HG03060 (cell line): Measurements from ENCODE around the gene MYOD1.

Experiments
- ATAC-seq: cut with Tn5 transposase; IDR thresholded peaks from one replicate; pipeline ENCODE4 v1.9.1; 2021; ENCODE audit warnings: low read depth, moderate number of reproducible peaks; ENCODE audit not compliant: unreplicated experiment

Gene MYOD1

DNA sequence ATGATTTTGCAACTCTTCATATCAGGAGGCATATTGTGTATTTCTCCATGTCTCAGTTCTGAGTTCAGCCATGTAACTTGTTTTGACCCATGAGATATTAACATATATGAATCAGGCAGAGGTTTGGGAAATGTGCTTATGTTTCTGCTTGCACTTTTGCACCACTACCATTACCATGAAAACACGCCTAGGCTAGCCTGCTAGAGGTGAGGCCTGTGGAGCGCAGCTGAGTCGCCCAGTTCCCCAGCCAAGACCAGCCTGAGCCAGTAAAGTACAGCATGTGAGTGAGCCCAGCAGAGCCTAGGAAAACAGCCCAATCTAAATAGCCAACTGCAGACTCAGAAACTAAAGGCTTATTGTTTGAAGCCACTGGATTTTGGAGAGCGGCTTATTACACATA is 18.4 kb upstream of the MYOD1 start:
- no peak for ATAC-seq

DNA sequence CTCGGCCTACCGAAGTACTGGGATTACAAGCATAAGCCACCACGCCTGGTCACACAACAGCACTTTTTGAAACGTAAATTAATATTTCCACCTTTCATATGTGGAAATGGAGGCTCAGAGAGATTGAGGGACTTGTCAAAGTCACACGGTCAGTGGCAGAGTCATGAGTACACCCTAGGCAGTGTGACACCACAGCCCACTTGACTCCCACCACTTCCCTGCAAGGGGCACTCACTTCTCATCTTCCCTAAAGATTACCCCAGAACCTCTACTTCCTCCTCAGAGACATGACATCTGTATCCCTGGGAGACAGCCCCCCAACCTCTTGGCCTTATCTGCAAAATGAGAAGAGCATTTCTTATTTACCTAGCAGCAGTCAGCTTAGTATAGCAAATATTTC is 16.5 kb upstream of the MYOD1 start:
- no peak for ATAC-seq

DNA sequence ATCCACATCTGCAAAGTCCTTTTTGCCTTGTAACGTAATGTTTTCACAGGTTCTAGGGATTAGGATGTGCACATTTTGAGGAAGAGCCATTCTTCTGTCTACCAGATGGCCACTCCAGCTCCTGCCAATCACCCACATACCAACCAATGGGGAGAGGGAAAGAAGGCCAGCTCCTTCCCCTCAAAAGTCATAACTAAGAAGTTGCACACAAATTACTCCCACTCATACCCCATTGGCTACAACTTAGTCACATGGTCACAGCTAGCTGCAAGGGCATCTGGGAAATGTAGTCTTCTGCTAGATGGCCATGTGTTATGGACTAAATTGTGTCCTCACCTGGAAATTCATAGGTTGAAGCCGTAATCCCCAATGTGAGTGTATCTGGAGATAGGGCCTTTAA is 15.4 kb upstream of the MYOD1 start:
- no peak for ATAC-seq

DNA sequence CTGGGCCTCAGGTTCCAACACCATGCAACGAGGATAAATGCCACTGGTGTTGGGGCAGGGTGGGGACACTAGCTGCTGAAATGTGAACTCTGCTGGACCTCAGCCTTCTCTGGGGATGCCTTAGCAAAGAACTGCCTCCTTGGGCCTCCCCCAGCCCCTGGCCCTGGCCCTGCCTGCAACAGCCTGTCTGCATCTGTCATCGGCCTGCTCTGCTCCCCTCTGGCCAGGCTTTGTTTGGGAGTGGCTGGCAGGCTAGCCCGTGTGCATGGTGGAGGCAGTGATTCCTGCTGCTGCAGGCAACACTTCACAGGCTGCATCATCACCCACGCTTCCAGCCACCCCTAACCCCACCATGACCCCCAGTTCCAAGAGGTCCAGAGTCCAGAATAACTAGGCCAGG is 11.5 kb upstream of the MYOD1 start:
- no peak for ATAC-seq

DNA sequence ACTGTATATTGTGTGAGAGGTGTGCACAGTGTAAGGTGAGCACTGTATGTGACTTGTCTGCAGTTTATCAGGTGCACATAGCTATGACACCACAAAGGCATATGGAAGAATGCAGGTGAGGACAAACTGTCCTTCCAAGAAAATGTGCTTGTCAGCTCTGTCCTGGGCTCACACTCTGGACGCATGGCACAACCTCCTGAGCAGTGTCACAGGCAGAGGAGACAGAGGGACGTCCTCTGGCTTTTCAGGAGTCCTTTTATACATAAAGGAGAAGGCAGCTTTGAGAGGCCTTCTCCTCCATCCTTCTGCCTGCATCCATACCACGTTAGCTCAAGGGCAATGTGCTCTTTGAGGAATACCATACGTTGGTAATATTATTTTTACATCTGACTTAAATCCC is 7.5 kb upstream of the MYOD1 start:
- ATAC-seq: no peak

DNA sequence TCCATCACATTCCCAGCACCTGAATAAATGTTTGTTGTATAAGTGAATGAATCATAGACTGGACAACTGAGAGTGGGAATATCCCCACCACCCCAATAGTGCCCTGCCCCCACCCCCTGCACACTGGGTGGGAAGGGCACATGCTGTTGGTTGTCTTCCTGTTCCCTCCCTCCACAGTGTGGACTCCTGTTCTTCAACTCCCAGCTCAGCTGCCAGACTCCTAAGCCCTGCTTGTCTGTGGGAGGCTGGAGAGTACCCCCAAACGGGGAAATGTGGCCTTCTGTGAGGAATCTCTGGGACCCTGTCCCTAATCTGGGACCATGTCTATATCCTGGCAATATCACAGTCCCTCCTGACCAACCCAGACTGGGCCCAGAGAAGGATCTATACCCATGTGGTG is 5.5 kb upstream of the MYOD1 start:
- ATAC-seq: no peak

DNA sequence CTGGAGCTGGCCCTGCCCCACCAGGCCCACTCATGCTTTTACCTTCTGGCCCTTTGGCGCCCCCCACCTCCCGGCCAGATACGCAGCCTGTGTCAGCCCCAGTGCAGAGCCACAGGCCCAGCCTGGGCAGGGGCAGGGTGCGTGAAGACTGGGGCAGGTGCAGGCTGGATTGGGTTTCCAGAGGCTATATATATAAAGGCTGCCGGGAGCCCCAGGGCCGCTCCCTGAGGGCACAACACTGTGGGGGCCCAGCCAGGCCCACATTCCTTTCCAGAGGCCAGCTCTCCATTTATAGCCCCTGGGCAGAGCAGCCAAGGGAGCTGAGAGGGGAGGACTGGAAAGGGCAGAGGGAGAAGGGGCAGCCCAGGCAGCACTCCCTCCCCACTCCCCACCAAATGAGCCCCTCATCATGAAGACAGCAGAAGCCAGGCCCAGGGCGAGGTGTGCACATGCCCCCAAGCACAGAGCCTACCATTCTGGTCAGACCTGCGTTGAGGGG is 5.0 kb upstream of the MYOD1 start:
- ATAC-seq: no peak

DNA sequence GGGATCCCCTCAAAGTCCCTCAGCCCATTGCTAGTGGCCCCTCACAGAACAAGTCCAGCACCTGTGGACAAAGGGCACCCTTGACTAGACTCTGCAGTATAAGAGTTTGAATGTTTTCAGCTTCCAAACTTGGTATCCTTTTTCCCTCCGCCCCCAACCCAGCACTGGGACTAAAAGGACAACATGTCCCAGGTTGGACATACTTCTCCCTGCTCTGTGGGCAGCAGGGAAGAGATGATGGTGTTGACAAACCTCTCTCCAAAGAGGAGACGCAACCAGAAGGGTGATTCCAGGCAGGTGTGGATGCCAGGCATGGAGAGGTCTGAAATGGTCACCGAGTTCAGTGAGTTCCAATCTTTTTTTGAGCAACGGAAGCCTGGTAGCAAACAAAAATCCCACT is 4.5 kb upstream of the MYOD1 start:
- no peak for ATAC-seq

DNA sequence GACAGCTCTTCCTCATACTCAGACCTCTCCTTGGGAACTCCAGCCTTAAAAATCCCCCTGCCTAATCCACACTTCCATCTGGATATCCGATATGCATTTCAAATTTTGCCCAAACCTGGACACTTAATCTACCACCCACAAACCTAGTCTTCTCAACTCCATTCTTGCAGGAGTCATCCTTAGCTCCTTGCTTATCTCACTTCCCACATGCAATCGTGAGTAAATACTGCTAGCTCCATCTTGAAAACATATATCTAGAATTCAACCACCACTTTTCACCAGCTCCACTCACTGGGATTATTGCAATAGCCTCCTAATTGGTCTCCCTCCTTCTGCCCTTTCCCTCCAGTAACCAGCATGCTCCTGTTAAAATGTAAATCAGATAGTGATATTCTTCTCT is 2.6 kb upstream of the MYOD1 start:
- no peak for ATAC-seq

DNA sequence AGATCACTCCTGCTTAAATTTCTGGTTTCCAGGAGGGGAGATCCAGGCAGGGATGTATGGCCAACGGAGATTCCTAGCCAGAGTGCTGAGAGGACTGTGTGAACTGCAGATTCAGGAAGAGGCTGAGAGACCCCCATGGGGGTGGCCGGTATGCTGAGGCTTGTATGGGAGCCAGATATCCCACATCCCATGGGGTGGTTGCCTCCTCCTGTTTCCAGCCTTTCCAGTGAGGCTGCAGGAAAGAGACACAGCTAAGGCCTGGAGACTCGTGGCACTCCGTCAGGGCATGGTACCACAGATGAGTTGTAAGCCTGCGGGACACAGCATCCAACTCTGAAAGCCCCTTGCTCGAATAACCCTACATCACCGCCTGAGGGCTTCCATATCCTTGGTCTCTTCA is 1.4 kb upstream of the MYOD1 start:
- ATAC-seq: no peak

DNA sequence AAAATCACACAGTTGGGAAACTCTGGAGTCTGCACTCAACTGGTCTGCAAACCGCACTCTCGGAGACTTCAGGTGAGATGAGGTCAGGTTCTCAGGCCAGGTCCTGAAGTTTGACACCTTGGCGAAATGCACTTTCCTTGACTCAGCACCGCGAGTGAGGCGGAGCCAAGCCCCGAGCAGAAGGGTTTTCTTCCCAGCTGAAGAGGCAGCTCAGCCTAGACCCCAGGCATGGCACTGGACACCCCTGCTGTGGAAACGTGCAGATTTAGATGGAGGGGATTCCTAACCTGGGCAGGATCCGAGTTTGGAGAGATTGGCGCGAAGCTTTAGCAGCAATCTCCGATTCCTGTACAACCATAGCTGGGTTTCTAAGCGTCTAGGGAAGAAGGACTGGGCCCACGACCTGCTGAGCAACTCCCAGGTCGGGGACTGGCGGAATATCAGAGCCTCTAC is 835 bp upstream of the MYOD1 start:
- ATAC-seq: no peak

DNA sequence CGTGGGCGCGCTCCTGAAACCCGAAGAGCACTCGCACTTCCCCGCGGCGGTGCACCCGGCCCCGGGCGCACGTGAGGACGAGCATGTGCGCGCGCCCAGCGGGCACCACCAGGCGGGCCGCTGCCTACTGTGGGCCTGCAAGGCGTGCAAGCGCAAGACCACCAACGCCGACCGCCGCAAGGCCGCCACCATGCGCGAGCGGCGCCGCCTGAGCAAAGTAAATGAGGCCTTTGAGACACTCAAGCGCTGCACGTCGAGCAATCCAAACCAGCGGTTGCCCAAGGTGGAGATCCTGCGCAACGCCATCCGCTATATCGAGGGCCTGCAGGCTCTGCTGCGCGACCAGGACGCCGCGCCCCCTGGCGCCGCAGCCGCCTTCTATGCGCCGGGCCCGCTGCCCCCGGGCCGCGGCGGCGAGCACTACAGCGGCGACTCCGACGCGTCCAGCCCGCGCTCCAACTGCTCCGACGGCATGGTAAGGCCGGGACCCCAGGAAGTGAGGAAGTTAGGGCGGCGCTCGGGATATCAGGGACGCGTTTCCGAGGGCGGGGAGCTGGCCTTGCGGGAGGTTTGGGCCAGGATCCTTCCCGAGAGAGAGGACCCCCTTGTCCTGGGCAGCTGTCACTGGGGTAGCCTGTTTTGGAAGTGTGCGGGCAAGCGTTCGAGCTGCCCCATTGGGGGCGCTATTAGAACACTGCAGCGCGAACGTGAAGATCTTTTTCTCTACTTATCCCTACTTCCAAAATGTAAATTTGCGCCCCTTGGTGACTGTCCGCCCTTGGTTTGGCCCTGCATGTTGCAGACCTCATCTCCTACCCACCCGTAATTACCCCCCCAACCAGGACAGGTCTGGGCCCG is 796 bp downstream of the MYOD1 start:
- ATAC-seq: no peak

DNA sequence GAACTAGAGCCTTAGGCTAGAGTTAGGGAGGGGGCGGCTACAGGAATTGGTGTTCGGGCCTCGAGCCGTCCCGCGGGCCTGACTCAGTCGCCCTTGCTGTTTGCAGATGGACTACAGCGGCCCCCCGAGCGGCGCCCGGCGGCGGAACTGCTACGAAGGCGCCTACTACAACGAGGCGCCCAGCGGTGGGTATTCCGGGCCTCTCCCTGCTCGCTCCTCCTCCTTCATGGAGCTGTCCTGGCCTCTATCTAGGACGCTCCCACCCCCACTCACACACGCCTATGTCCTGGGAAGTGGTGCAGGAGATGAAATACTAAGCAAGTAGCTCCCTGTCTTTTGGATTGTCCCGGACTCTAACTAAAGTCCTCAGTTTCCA is 1.4 kb downstream of the MYOD1 start:
- ATAC-seq: no peak

DNA sequence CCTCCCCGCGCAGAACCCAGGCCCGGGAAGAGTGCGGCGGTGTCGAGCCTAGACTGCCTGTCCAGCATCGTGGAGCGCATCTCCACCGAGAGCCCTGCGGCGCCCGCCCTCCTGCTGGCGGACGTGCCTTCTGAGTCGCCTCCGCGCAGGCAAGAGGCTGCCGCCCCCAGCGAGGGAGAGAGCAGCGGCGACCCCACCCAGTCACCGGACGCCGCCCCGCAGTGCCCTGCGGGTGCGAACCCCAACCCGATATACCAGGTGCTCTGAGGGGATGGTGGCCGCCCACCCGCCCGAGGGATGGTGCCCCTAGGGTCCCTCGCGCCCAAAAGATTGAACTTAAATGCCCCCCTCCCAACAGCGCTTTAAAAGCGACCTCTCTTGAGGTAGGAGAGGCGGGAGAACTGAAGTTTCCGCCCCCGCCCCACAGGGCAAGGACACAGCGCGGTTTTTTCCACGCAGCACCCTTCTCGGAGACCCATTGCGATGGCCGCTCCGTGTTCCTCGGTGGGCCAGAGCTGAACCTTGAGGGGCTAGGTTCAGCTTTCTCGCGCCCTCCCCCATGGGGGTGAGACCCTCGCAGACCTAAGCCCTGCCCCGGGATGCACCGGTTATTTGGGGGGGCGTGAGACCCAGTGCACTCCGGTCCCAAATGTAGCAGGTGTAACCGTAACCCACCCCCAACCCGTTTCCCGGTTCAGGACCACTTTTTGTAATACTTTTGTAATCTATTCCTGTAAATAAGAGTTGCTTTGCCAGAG is 2.0 kb downstream of the MYOD1 start:
- no peak for ATAC-seq

DNA sequence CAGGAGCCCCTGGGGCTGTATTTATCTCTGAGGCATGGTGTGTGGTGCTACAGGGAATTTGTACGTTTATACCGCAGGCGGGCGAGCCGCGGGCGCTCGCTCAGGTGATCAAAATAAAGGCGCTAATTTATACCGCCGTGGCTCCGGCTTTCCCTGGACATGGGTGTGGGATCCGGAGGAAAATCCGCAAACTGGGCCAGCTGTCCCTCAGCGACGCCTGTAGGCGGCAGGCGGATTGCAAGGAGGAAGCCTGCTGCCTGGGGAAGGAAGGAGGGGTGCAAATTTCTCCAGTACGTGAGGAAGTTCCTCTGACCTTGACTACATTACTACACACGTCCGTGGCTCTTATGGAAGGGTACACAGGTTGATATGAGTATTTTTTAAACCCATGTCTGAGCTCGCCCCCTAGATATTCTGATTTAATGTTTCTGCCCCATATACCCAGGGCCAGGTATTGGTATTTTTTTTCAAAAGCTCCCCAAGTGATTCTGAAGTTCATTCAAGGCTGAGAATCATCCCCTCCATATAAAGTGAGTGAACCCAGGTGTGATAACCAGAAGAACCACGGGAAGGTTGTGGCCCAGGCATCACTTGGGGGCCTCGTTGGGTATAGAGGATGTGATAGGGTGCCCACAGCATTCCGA is 2.8 kb downstream of the MYOD1 start:
- ATAC-seq: no peak

DNA sequence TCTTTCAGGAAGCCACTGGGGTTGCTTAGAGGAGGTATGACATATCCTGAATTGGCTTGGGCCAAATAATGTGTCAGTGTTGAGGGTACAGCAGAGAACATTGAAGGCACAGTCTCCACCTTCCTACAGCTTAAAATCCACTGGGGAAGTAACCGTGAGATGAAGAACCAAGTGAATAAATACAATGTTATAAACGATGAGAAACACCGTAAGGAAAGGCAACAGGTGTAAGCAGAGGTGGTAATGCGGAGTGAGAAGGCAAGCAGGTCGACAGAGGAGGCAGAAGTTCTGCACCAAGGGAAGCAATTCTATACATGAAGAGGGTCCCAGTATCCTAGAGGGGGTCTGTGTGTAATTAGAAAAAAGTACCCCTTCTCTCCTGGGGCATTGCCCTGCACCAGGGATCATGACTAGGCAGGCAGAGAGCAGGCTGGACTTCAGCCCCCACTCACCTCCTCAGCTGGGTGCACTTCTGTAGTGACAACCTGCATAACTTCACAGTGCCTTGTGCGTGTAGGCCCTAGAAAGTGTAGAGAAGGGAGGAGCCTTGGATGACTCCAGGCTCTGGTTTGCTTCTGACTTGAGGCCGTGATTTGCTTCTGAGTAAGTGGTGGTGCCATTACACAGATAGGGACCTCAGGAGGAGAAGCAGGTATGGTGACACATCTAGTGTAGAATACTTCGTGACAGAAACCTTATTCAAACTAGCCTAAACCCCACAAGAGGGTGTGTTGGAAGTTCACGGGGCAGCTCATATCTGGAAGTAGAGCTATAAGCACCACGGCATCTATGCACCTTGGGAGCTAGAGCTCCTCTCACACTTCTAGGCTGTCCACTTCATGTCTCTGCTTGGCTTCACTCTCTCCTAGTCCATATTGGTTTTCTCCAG is 4.9 kb downstream of the MYOD1 start:
- no peak for ATAC-seq

DNA sequence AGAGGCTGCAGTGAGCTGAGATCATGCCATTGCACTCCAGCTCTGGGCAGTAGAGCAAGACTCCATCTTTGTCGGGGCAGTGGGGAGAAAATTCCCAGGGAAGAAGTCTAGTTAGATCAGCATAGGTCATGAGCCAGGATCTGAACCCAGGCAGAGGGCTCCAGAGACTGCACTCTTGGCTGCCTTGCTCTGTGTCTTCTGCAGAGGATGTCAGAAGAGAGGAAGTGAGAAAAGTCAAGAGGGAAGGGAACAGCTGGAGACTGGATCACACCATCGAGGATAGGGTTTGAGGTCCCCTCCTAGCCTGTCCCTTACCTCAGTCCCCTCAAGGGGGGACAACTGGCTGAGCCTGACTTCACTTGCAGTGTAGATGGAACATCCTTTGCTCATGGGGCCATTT is 5.8 kb downstream of the MYOD1 start:
- ATAC-seq: no peak

DNA sequence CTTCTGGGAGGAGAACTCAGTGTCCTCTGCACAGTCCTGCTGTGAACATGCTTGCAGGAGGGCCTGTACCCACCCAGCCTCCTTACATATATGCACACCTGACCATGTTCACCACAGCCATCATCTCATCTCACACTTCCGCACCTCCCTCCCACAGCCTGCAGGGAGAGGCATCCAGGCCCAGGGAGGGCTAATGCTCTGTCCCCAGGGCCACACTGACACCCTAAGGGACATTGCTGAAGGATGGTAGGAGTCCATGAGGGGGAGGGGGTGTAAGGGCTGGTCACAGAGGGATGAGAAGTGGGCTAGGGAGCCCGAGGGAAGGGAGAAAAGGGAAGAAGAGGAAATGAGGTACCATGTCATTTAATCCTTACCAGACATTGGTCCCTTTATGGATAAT is 10.8 kb downstream of the MYOD1 start:
- no peak for ATAC-seq

DNA sequence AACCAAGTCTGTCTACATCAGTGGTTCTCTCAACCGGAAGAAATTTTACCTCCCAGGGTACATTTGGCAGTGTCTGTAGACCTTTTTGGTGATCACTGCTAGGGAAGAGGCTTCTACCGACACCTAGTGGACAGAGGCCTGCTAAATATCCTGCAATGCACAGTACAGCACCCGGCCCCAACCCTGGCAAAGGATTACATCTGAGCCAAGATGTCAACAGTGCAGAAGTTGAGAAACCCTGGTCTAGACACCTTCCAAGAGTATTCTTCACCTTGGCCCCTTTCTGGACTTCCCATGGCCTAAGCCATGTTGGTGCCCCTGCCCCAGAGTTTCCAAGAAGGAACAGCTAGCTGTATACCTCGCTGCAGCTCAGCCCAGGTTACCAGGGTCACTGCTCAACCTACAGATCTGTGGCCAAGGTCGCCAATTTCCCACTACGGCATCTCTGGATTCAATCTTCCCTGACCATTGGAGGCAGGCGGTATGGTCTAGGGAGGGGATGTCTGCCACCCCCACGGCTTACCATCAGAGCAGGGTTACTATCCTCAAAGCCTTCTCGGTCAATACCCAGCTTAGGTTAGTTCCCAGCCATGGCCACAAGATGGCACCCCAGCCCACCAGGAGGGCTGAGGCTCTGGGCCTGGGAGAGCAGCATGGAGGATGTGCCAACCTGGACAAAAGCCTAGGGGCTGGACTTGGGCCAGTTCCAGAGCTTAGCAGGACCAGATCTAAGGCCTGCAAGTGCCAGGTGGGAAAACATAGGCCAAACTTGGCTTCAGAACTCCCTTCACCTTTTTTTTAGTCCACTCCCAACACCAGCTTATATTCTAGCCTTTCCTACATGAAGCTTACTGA is 11.5 kb downstream of the MYOD1 start:
- peak; percentile 55 for ATAC-seq
